Endodermal cell (in vitro differentiated cells): ENCODE data around the gene PLA2G2A. TPM values are rescaled to one million over a fixed set of nuclear protein-coding genes. Genes with fewer than 3 reads are reported as not detected.

Experiments used
- DNase-seq: peaks from one replicate; pipeline ENCODE4 v3.0.0-alpha.2; 2017
- H3K27ac ChIP-seq: 2 replicates; pipeline ENCODE4 v1.5.1; 2013; ENCODE audit warnings: mild to moderate bottlenecking, low read depth, low read length, moderate library complexity
- H3K27me3 ChIP-seq: 2 replicates; pipeline ENCODE4 v1.6.1; 2013; ENCODE audit warnings: mild to moderate bottlenecking, low read length, moderate library complexity; ENCODE audit not compliant: insufficient read depth, control insufficient read depth, poor library complexity, severe bottlenecking
- H3K36me3 ChIP-seq: 2 replicates; pipeline ENCODE4 v1.7.0; 2013; ENCODE audit warnings: mild to moderate bottlenecking, low read length, moderate library complexity; ENCODE audit not compliant: control insufficient read depth, insufficient read depth
- H3K4me1 ChIP-seq: one replicate; pipeline ENCODE4 v1.7.0; 2013; ENCODE audit warnings: low read length; ENCODE audit not compliant: control insufficient read depth, insufficient read depth
- H3K4me3 ChIP-seq: 2 replicates; pipeline ENCODE4 v1.5.1; 2013; ENCODE audit warnings: mild to moderate bottlenecking, low read length, moderate library complexity
- H3K9ac ChIP-seq: 2 replicates; pipeline ENCODE4 v1.6.1; 2013; ENCODE audit warnings: mild to moderate bottlenecking, low read length, moderate library complexity; ENCODE audit not compliant: poor library complexity, severe bottlenecking; ENCODE audit errors: extremely low read depth
- H3K9me3 ChIP-seq: 2 replicates; pipeline ENCODE4 v1.6.1; 2013; ENCODE audit warnings: mild to moderate bottlenecking, low read length, moderate library complexity; ENCODE audit not compliant: control insufficient read depth
- H3K27ac Mint-ChIP-seq: 2 replicates; pipeline ENCODE4 v1.8.0; 2020; ENCODE audit warnings: mixed read lengths
- H3K27me3 Mint-ChIP-seq: 2 replicates; pipeline ENCODE4 v1.8.0; 2021; ENCODE audit warnings: mild to moderate bottlenecking, mixed read lengths; ENCODE audit not compliant: insufficient read depth
- H3K36me3 Mint-ChIP-seq: 2 replicates; pipeline ENCODE4 v1.8.0; 2020; ENCODE audit warnings: low read depth, mixed read lengths
- H3K4me1 Mint-ChIP-seq: 2 replicates; pipeline ENCODE4 v1.8.0; 2020; ENCODE audit warnings: mixed read lengths
- H3K4me3 Mint-ChIP-seq: 2 replicates; pipeline ENCODE4 v1.8.0; 2020; ENCODE audit warnings: mild to moderate bottlenecking, moderate library complexity, mixed read lengths
- H3K9me3 Mint-ChIP-seq: 2 replicates; pipeline ENCODE4 v1.8.0; 2020; ENCODE audit warnings: mild to moderate bottlenecking, mixed read lengths
- CTCF ChIP-seq: fragments of 200-600 bp; sonication (generic); conservative IDR thresholded peaks from 2 replicates; pipeline ENCODE4 v1.5.0; 2021; ENCODE audit warnings: antibody characterized with exemption, mild to moderate bottlenecking
- WGBS, 2 experiments: methylation state at CpG; one replicate each; pipeline versions ENCODE4 v1.1.5 to v1.1.7; 2013; ENCODE audit warnings: missing lambda C conversion rate in 2 of 2, mixed read lengths in 1 of 2; ENCODE audit not compliant: insufficient coverage in 1 of 2, insufficient read length in 1 of 2; 5-methylcytosine and 5-hydroxymethylcytosine counted together
- total RNA-seq, 2 donors: library from RNA; stranded (reverse); fragmentation: NEBNext Ultra II Directional in 1 of 2; extraction: Animal tissue kit (Norgen Biotek cat#: 25700) in 1 of 2; gene quantifications; 2 replicates in 1 of 2; 3 replicates in 1 of 2; pipeline ENCODE4 v1.2.1, GENCODE V29; 2021

Gene PLA2G2A
- total RNA-seq, 2 donors from 2014 or later: 1.0 TPM; not detected in 1

- WGBS, 2 experiments: 81 to 90% methylated on average over 5 to 11 of the region's 11 CpGs
These were observed 23.8 kb downstream of the PLA2G2A start for GRCh38 chr1:19955534-19956170.

DNA sequence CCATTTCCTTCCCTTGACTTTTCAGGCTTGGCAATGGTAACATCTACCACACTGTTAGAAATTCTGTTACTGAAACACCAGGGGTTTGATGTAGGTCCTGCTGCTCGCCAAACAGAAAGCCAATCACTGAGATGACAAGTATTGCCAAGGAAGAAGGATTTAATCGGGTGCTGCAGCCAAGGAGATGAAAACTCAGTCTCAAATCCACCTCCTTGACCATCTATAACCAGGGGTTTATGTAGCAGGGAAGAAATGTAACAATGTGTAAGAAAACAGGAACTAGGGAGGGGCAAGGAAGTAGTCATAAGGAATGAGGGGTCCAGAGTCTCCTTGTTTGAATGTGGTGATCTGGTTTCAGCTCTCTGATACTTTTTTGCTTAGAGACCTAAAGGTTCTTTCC, 25.4 kb downstream of the PLA2G2A start:
- peaks cover 27% of the 10 kb centered on the region for H3K9me3 ChIP-seq
- Mint-ChIP-seq H3K9me3 (peaks cover 29% of the 10 kb centered on the region), H3K27ac (no peak overlapping the region), H3K4me1 (peaks cover 16% of the 10 kb centered on the region), H3K4me3 (no peak overlapping the region), H3K36me3 (peaks cover 5% of the 10 kb centered on the region), H3K27me3 (peaks cover 57% of the 10 kb centered on the region)
- H3K4me3 ChIP-seq: no peak overlapping the region
- H3K27ac ChIP-seq: no peak overlapping the region
- no peak for DNase-seq
- 87 to 100% methylated on average over 1 to 2 of the region's 2 CpGs for WGBS, 2 experiments
- no peaks in the 10 kb centered on the region for H3K4me1 ChIP-seq
- H3K9ac ChIP-seq: no peak overlapping the region
- H3K36me3 ChIP-seq: no peaks in the 10 kb centered on the region
- TF ChIP-seq CTCF: no peak
- peaks cover 60% of the 10 kb centered on the region for H3K27me3 ChIP-seq

More at GRCh38 chr1:19955534-19956170, 23.8 kb downstream of the PLA2G2A start:
- H3K9me3 Mint-ChIP-seq: peaks cover 29% of the 10 kb centered on the region
- H3K27me3 ChIP-seq: peaks cover 74% of the 10 kb centered on the region
- no peaks in the 10 kb centered on the region for H3K36me3 ChIP-seq
- no peak overlapping the region for H3K27ac Mint-ChIP-seq
- no peak overlapping the region for H3K4me3 Mint-ChIP-seq
- H3K4me3 ChIP-seq: no peak overlapping the region
- no peak for TF ChIP-seq CTCF
- no peaks in the 10 kb centered on the region for H3K4me1 ChIP-seq
- no peak overlapping the region for H3K27ac ChIP-seq
- no peak for DNase-seq
- H3K9ac ChIP-seq: no peak overlapping the region
- peaks cover 70% of the 10 kb centered on the region for H3K27me3 Mint-ChIP-seq
- H3K4me1 Mint-ChIP-seq: peaks cover 12% of the 10 kb centered on the region
- peaks cover 27% of the 10 kb centered on the region for H3K9me3 ChIP-seq
- peaks cover 5% of the 10 kb centered on the region for H3K36me3 Mint-ChIP-seq

- Histone ChIP-seq H3K36me3 (no peaks in the 10 kb centered on the region), H3K4me3 (no peak overlapping the region), H3K4me1 (peaks cover 9% of the 10 kb centered on the region), H3K9ac (no peak overlapping the region), H3K9me3 (peaks cover 14% of the 10 kb centered on the region), H3K27me3 (peaks cover 19% of the 10 kb centered on the region), H3K27ac (no peak overlapping the region)
- no peak for TF ChIP-seq CTCF
- Mint-ChIP-seq H3K36me3 (peaks cover 3% of the 10 kb centered on the region), H3K9me3 (peaks cover 15% of the 10 kb centered on the region), H3K4me1 (peaks cover 13% of the 10 kb centered on the region), H3K4me3 (no peak overlapping the region), H3K27ac (no peak overlapping the region), H3K27me3 (peaks cover 22% of the 10 kb centered on the region)
- no peak for DNase-seq
- WGBS, 2 experiments: 89% methylated on average over 2 of the region's 2 CpGs; no CpG with 5 or more reads in 1 of the 2 experiments
These were observed 30.4 kb downstream of the PLA2G2A start for GRCh38 chr1:19949016-19949415.
